ENCODE measurements around the gene CPN2.

- TF ChIP-seq CTCF (IDR thresholded peaks at IDR 0.05; ENCODE audit: poor library complexity, severe bottlenecking) (no peak), RAD21 (conservative IDR thresholded peaks at IDR 0.05) (no peak), EP300 (conservative IDR thresholded peaks at IDR 0.05; ENCODE audit: poor library complexity, severe bottlenecking) (no peak), EZH2 (IDR thresholded peaks at IDR 0.05; ENCODE audit: borderline replicate concordance, insufficient read depth, low read length, poor library complexity, severe bottlenecking) (no peak), POLR2AphosphoS5 (IDR thresholded peaks at IDR 0.05) (no peak), MXI1 (conservative IDR thresholded peaks at IDR 0.05; ENCODE audit: poor library complexity, severe bottlenecking) (no peak)
Measured at GRCh38 chr3:194330160-194330559, 21.0 kb downstream of the CPN2 start.
